IMR-90 (cell line): Measurements from ENCODE around the gene CNP. TPM values are rescaled to one million over a fixed set of nuclear protein-coding genes. Genes with fewer than 3 reads are reported as not detected.

Experiments
- ATAC-seq: fragments of 200-7000 bp; cut with Tn5 transposase; 2 replicates; pipeline ENCODE4 v1.9.1; 2020; ENCODE audit warnings: low read depth, mild to moderate bottlenecking, moderate library complexity
- BruUV-seq: library from RNA; stranded (reverse); fragments of 400-500 nt; replicated peaks from 2 replicates; lab custom pipeline; 2021; lab: Mats Ljungman, UMichigan
- CTCF ChIA-PET: fragments of 300-600 bp; formaldehyde crosslinking; extraction: SDS; loops from one replicate; lab custom pipeline; 2021; ENCODE audit warnings: antibody characterized with exemption; lab: Yijun Ruan, JAX
- POLR2A ChIA-PET: fragments of 300-600 bp; sonication (Branson Sonifier 250); formaldehyde crosslinking; loops from one replicate; lab custom pipeline; 2022; ENCODE audit warnings: antibody characterized with exemption; ENCODE audit not compliant: unreplicated experiment; lab: Charles Lee
- DNase-seq: peaks from one replicate; pipeline ENCODE4 v3.0.0; 2013
- H2AFZ ChIP-seq: replicated peaks from 2 replicates; pipeline ENCODE3; 2013; ENCODE audit warnings: low read length, mild to moderate bottlenecking; ENCODE audit not compliant: poor library complexity
- H2AK5ac ChIP-seq: 2 replicates; pipeline ENCODE4 v1.6.1; 2013; ENCODE audit warnings: low read depth, low read length, inconsistent platforms
- H2AK9ac ChIP-seq: replicated peaks from 2 replicates; pipeline ENCODE3; 2013; ENCODE audit warnings: mild to moderate bottlenecking, low read depth, low read length, moderate library complexity; ENCODE audit not compliant: poor library complexity
- H2BK120ac ChIP-seq: 2 replicates; pipeline ENCODE4 v1.6.1; 2013; ENCODE audit warnings: low read depth, low read length, inconsistent platforms
- H2BK15ac ChIP-seq: 3 replicates; pipeline ENCODE4 v1.6.1; 2013; ENCODE audit warnings: low read depth, low read length, inconsistent platforms
- H2BK20ac ChIP-seq: 2 replicates; pipeline ENCODE4 v1.6.1; 2013; ENCODE audit warnings: low read depth, mild to moderate bottlenecking, inconsistent platforms, low read length, moderate library complexity
- H2BK5ac ChIP-seq: 2 replicates; pipeline ENCODE4 v1.6.1; 2013; ENCODE audit warnings: mild to moderate bottlenecking, low read depth, low read length, inconsistent platforms; ENCODE audit not compliant: poor library complexity, severe bottlenecking
- H3K14ac ChIP-seq: replicated peaks from 2 replicates; pipeline ENCODE4 v1.6.1; 2013; ENCODE audit warnings: low read depth, low read length, inconsistent platforms
- H3K18ac ChIP-seq: 2 replicates; pipeline ENCODE4 v1.6.1; 2013; ENCODE audit warnings: low read depth, low read length, control low read depth
- H3K23ac ChIP-seq: 2 replicates; pipeline ENCODE4 v1.6.1; 2013; ENCODE audit warnings: low read depth, low read length, inconsistent platforms
- H3K27ac ChIP-seq: 2 replicates; pipeline ENCODE4 v1.5.1; 2013; ENCODE audit warnings: mild to moderate bottlenecking, control low read depth, low read length; ENCODE audit not compliant: insufficient read depth
- H3K27me3 ChIP-seq: 2 replicates; pipeline ENCODE4 v1.6.1; 2013; ENCODE audit warnings: low read length; ENCODE audit not compliant: control insufficient read depth, insufficient read depth
- H3K36me3 ChIP-seq: 2 replicates; pipeline ENCODE4 v1.6.1; 2013; ENCODE audit warnings: low read length, mixed read lengths; ENCODE audit not compliant: control insufficient read depth, insufficient read depth
- H3K4ac ChIP-seq: 2 replicates; pipeline ENCODE4 v1.6.1; 2013; ENCODE audit warnings: low read depth, low read length, inconsistent platforms
- H3K4me1 ChIP-seq: 2 replicates; pipeline ENCODE4 v1.6.1; 2013; ENCODE audit warnings: low read length, mixed read lengths; ENCODE audit not compliant: control insufficient read depth, insufficient read depth
- H3K4me2 ChIP-seq: 2 replicates; pipeline ENCODE4 v1.6.1; 2013; ENCODE audit warnings: low read depth, mild to moderate bottlenecking, control low read depth, low read length, moderate library complexity
- H3K4me3 ChIP-seq: 2 replicates; pipeline ENCODE4 v1.5.1; 2013; ENCODE audit warnings: low read depth, mild to moderate bottlenecking, control low read depth, low read length, moderate library complexity; ENCODE audit not compliant: insufficient read depth
- H3K56ac ChIP-seq: 2 replicates; pipeline ENCODE4 v1.6.1; 2013; ENCODE audit warnings: low read length, inconsistent platforms; ENCODE audit not compliant: insufficient read depth; ENCODE audit errors: extremely low read depth
- H3K79me1 ChIP-seq, 2 experiments: 2 replicates each; pipeline ENCODE4 v1.6.1; 2013; ENCODE audit warnings: low read length in 2 of 2, inconsistent platforms in 1 of 2, low read depth in 1 of 2
- H3K9ac ChIP-seq: 2 replicates; pipeline ENCODE4 v1.6.1; 2013; ENCODE audit warnings: low read depth, low read length, control low read depth
- H3K9me1 ChIP-seq: 2 replicates; pipeline ENCODE4 v1.6.1; 2013; ENCODE audit warnings: low read length, inconsistent platforms; ENCODE audit not compliant: insufficient read depth
- H3K9me3 ChIP-seq: 2 replicates; pipeline ENCODE4 v1.6.1; 2013; ENCODE audit warnings: low read length; ENCODE audit not compliant: control insufficient read depth, insufficient read depth
- H4K20me1 ChIP-seq: 2 replicates; pipeline ENCODE4 v1.6.1; 2013; ENCODE audit warnings: low read length, inconsistent platforms; ENCODE audit not compliant: insufficient read depth
- H4K5ac ChIP-seq: 2 replicates; pipeline ENCODE4 v1.6.1; 2013; ENCODE audit warnings: mild to moderate bottlenecking, low read depth, low read length, control low read depth
- H4K8ac ChIP-seq, 2 experiments: 2 replicates each; pipeline ENCODE4 v1.6.1; 2013; ENCODE audit warnings: low read depth in 2 of 2, low read length in 2 of 2, control low read depth in 1 of 2, inconsistent platforms in 1 of 2
- H4K91ac ChIP-seq: 2 replicates; pipeline ENCODE4 v1.6.1; 2013; ENCODE audit warnings: low read depth, low read length, inconsistent platforms; ENCODE audit not compliant: insufficient read depth
- BHLHE40 ChIP-seq: fragments of 150-350 bp; IDR thresholded peaks from 2 replicates; pipeline ENCODE4 v1.6.1; 2016; ENCODE audit warnings: mild to moderate bottlenecking, low read depth, low read length
- CEBPB ChIP-seq: IDR thresholded peaks from 2 replicates; pipeline ENCODE4 v1.6.1; 2012; ENCODE audit warnings: low read depth, low read length, improper control_type of control experiment
- FOS ChIP-seq: fragments of 150-350 bp; IDR thresholded peaks from 2 replicates; pipeline ENCODE4 v1.6.1; 2016; ENCODE audit warnings: low read depth, low read length
- NFE2L2 ChIP-seq: fragments of 150-350 bp; IDR thresholded peaks from 2 replicates; pipeline ENCODE4 v1.6.1; 2016; ENCODE audit warnings: low read depth, mild to moderate bottlenecking, low read length
- RFX5 ChIP-seq: IDR thresholded peaks from 2 replicates; pipeline ENCODE4 v1.8.0; 2012; ENCODE audit warnings: low read depth, mild to moderate bottlenecking, low read length, moderate library complexity
- SMC3 ChIP-seq: fragments of 150-350 bp; IDR thresholded peaks from 2 replicates; pipeline ENCODE4 v1.6.1; 2016; ENCODE audit warnings: low read depth, mild to moderate bottlenecking, antibody characterized with exemption, low read length, moderate library complexity
- WGBS, 2 experiments: methylation state at CpG; one replicate each; pipeline versions ENCODE4 v1.1.5 to v1.1.7; 2013; ENCODE audit warnings: missing lambda C conversion rate in 2 of 2; ENCODE audit not compliant: insufficient read length in 1 of 2; ENCODE audit errors: extremely low coverage in 2 of 2; 5-methylcytosine and 5-hydroxymethylcytosine counted together
- dilution Hi-C: fragments of 300-500 bp; cut with HindIII; formaldehyde crosslinking; loops from one replicate; pipeline ENCODE4 v1.14.3; 2018; ENCODE audit warnings: low sequenced_read_pairs; ENCODE audit not compliant: unreplicated experiment
- in situ Hi-C: fragments of 300-500 bp; cut with MboI; formaldehyde crosslinking; loops from 3 replicates; pipeline ENCODE4 v1.14.3; 2019; ENCODE audit warnings: low sequenced_read_pairs, inconsistent platforms, mixed read lengths
- intact Hi-C: fragments of 100-400 bp; cut with micrococcal nuclease; formaldehyde crosslinking; loops from 2 replicates; pipeline ENCODE4 v1.10.0; 2022
- polyA plus RNA-seq, 3 experiments: library from polyadenylated mRNA; depleted of rRNA; stranded (reverse); fragments of >200 nt; gene quantifications; 2 replicates each; pipeline ENCODE4 v1.2.3, GENCODE V29; 2012; ENCODE audit warnings: low replicate concordance in 1 of 3
- total RNA-seq: library from RNA; depleted of rRNA; stranded (reverse); fragments of >200 nt; gene quantifications from 2 replicates; pipeline ENCODE4 v1.2.3, GENCODE V29; 2012

The CNP gene
- total and polyA plus RNA-seq, 2 of the 4 experiments (the other 2 are of a cell fraction): 45.5 to 46.4 TPM

GRCh38 chr17:41976142-41976768, 9.7 kb downstream of the CNP start:
- peaks cover 39% of the 10 kb centered on the region for H4K20me1 ChIP-seq
- H3K9me3 ChIP-seq: no peaks in the 10 kb centered on the region
- no peak overlapping the region for H3K4ac ChIP-seq
- H4K8ac ChIP-seq: no peak overlapping the region
- H3K56ac ChIP-seq: no peak overlapping the region
- no peak overlapping the region for H2AFZ ChIP-seq
- no peak overlapping the region for H3K4me3 ChIP-seq
- H2BK120ac ChIP-seq: no peak overlapping the region
- WGBS, 2 experiments: 83% methylated on average over 3 of the region's 11 CpGs; no CpG with 5 or more reads in 1 of the 2 experiments
- no peak overlapping the region for H2AK5ac ChIP-seq
- no peak overlapping the region for H2AK9ac ChIP-seq
- no peaks in the 10 kb centered on the region for H3K27me3 ChIP-seq
- no peak overlapping the region for H2BK20ac ChIP-seq
- H4K5ac ChIP-seq: no peak overlapping the region
- CTCF ChIA-PET: no interaction called here
- intact Hi-C loops (no loop called here), dilution Hi-C loops (no loop called here), in situ Hi-C loops (no loop called here)
- TF ChIP-seq CEBPB: no peak
- no peak for TF ChIP-seq SMC3
- no peak for TF ChIP-seq NFE2L2
- TF ChIP-seq RFX5: no peak
- no peak for TF ChIP-seq BHLHE40
- TF ChIP-seq FOS: no peak
- no peak overlapping the region for H4K91ac ChIP-seq
- DNase-seq: no peak
- no peak overlapping the region for H2BK15ac ChIP-seq
- H3K27ac ChIP-seq: no peak overlapping the region
- no peak overlapping the region for H3K9ac ChIP-seq
- no peak overlapping the region for H3K4me2 ChIP-seq
- H3K14ac ChIP-seq: no peak overlapping the region
- H3K18ac ChIP-seq: no peak overlapping the region
- POLR2A ChIA-PET: interaction anchor here (0.6 kb wide), 1 partner anchor 10 kb away, joined by 8 read pairs; the partner anchor contains the start of gene CNP
- no peak overlapping the region for H2BK5ac ChIP-seq
- H3K4me1 ChIP-seq: no peaks in the 10 kb centered on the region
- peaks cover 14 to 54% of the 10 kb centered on the region in 2 experiments for H3K79me1 ChIP-seq
- BruUV-seq: no TSS peak
- H3K23ac ChIP-seq: no peak overlapping the region
- ATAC-seq: no peak
- no peaks in the 10 kb centered on the region; the same call in 1 of the 2 replicates for H3K9me1 ChIP-seq
- peaks cover 69% of the 10 kb centered on the region for H3K36me3 ChIP-seq
